Neural cell (in vitro differentiated cells): ENCODE data around the gene EEF1AKMT4.

Experiments
- EP300 ChIP-seq: fragments of 450-650 bp; conservative IDR thresholded peaks from 2 replicates; pipeline ENCODE4 v1.6.1; 2014; ENCODE audit warnings: antibody characterized with exemption, mild to moderate bottlenecking, moderate library complexity; ENCODE audit not compliant: poor library complexity, severe bottlenecking
- EZH2 ChIP-seq: fragments of 200-600, 300-800 bp; shearing (Covaris generic), sonication (generic); IDR thresholded peaks from 2 replicates; pipeline ENCODE4 v1.6.1; 2014; ENCODE audit warnings: antibody characterized with exemption, low read length, borderline replicate concordance, mild to moderate bottlenecking; ENCODE audit not compliant: insufficient read depth, poor library complexity, severe bottlenecking
- MXI1 ChIP-seq: fragments of 450-650 bp; conservative IDR thresholded peaks from 2 replicates; pipeline ENCODE4 v1.6.1; 2014; ENCODE audit warnings: antibody characterized with exemption, mild to moderate bottlenecking; ENCODE audit not compliant: poor library complexity, severe bottlenecking
- POLR2AphosphoS5 ChIP-seq: IDR thresholded peaks from 2 replicates; pipeline ENCODE4 v1.6.1; 2012
- SMC3 ChIP-seq: fragments of 450-650 bp; conservative IDR thresholded peaks from 2 replicates; pipeline ENCODE4 v1.6.1; 2014; ENCODE audit warnings: antibody characterized with exemption, mild to moderate bottlenecking, moderate library complexity; ENCODE audit not compliant: poor library complexity
- TAF1 ChIP-seq: IDR thresholded peaks from 2 replicates; pipeline ENCODE4 v1.6.1; 2012; ENCODE audit warnings: low read depth
- TF ChIP-seq, protein P1 (sequence below): fragments of 450-650 bp; IDR thresholded peaks from 2 replicates; pipeline ENCODE4 v1.5.1; 2014; ENCODE audit warnings: antibody characterized with exemption, mild to moderate bottlenecking, moderate library complexity; ENCODE audit not compliant: poor library complexity, severe bottlenecking
- TF ChIP-seq, protein P2 (sequence below): IDR thresholded peaks from 2 replicates; pipeline ENCODE4 v1.6.1; 2012; ENCODE audit warnings: borderline replicate concordance

- TF ChIP-seq, protein P1, sequence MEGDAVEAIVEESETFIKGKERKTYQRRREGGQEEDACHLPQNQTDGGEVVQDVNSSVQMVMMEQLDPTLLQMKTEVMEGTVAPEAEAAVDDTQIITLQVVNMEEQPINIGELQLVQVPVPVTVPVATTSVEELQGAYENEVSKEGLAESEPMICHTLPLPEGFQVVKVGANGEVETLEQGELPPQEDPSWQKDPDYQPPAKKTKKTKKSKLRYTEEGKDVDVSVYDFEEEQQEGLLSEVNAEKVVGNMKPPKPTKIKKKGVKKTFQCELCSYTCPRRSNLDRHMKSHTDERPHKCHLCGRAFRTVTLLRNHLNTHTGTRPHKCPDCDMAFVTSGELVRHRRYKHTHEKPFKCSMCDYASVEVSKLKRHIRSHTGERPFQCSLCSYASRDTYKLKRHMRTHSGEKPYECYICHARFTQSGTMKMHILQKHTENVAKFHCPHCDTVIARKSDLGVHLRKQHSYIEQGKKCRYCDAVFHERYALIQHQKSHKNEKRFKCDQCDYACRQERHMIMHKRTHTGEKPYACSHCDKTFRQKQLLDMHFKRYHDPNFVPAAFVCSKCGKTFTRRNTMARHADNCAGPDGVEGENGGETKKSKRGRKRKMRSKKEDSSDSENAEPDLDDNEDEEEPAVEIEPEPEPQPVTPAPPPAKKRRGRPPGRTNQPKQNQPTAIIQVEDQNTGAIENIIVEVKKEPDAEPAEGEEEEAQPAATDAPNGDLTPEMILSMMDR, result no peak
- peak; percentile 29 for TF ChIP-seq POLR2AphosphoS5
- TF ChIP-seq, protein P2, sequence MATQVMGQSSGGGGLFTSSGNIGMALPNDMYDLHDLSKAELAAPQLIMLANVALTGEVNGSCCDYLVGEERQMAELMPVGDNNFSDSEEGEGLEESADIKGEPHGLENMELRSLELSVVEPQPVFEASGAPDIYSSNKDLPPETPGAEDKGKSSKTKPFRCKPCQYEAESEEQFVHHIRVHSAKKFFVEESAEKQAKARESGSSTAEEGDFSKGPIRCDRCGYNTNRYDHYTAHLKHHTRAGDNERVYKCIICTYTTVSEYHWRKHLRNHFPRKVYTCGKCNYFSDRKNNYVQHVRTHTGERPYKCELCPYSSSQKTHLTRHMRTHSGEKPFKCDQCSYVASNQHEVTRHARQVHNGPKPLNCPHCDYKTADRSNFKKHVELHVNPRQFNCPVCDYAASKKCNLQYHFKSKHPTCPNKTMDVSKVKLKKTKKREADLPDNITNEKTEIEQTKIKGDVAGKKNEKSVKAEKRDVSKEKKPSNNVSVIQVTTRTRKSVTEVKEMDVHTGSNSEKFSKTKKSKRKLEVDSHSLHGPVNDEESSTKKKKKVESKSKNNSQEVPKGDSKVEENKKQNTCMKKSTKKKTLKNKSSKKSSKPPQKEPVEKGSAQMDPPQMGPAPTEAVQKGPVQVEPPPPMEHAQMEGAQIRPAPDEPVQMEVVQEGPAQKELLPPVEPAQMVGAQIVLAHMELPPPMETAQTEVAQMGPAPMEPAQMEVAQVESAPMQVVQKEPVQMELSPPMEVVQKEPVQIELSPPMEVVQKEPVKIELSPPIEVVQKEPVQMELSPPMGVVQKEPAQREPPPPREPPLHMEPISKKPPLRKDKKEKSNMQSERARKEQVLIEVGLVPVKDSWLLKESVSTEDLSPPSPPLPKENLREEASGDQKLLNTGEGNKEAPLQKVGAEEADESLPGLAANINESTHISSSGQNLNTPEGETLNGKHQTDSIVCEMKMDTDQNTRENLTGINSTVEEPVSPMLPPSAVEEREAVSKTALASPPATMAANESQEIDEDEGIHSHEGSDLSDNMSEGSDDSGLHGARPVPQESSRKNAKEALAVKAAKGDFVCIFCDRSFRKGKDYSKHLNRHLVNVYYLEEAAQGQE, result peak; percentile 11
- peak; percentile 73 for TF ChIP-seq EZH2
- no peak for TF ChIP-seq SMC3
- peak; percentile 21 for TF ChIP-seq TAF1
- TF ChIP-seq EP300, result no peak
- TF ChIP-seq MXI1, result no peak
Observed at GRCh38 chr3:184259878-184260723, 10.6 kb downstream of the EEF1AKMT4 start.
